Activated T-helper 1 cell treated with Interleukin-2 at 50 U/mL for 16 hours (primary cell): ENCODE measurements around the gene SSBP3.

Experiments
- DNase-seq: peaks from one replicate; pipeline ENCODE4 v3.0.0-alpha.2; 2020; ENCODE audit warnings: low read depth

Gene SSBP3

GRCh38 chr1:54305906-54306514 is 100.2 kb downstream of the SSBP3 start:
- DNase-seq = no peak

- DNase-seq = no peak
These were observed 101.7 kb downstream of the SSBP3 start for GRCh38 chr1:54304518-54304917.

- no peak for DNase-seq
These were observed 103.0 kb downstream of the SSBP3 start for GRCh38 chr1:54302951-54303843.

GRCh38 chr1:54302549-54302948 is 103.6 kb downstream of the SSBP3 start:
- no peak for DNase-seq

GRCh38 chr1:54301497-54301896 is 104.7 kb downstream of the SSBP3 start:
- no peak for DNase-seq

GRCh38 chr1:54300401-54300800 is 105.8 kb downstream of the SSBP3 start:
- no peak for DNase-seq

GRCh38 chr1:54299037-54299436 is 107.2 kb downstream of the SSBP3 start:
- no peak for DNase-seq

- no peak for DNase-seq
These were observed 107.7 kb downstream of the SSBP3 start for GRCh38 chr1:54298284-54299033.

GRCh38 chr1:54297596-54298283 is 108.5 kb downstream of the SSBP3 start:
- DNase-seq = no peak

GRCh38 chr1:54296666-54297065 is 109.5 kb downstream of the SSBP3 start:
- no peak for DNase-seq

GRCh38 chr1:54294887-54295286 is 111.3 kb downstream of the SSBP3 start:
- DNase-seq = no peak

- no peak for DNase-seq
These were observed 113.9 kb downstream of the SSBP3 start for GRCh38 chr1:54292002-54292911.

- DNase-seq = no peak
These were observed 114.8 kb downstream of the SSBP3 start for GRCh38 chr1:54291276-54292001.

- no peak for DNase-seq
These were observed 115.5 kb downstream of the SSBP3 start for GRCh38 chr1:54290506-54291184.

- no peak for DNase-seq
These were observed 116.4 kb downstream of the SSBP3 start for GRCh38 chr1:54289712-54290233.

- DNase-seq = no peak
These were observed 118.4 kb downstream of the SSBP3 start for GRCh38 chr1:54287801-54288211.

GRCh38 chr1:54287176-54287650 is 119.0 kb downstream of the SSBP3 start:
- peak; percentile 25 for DNase-seq

GRCh38 chr1:54285815-54286345 is 120.3 kb downstream of the SSBP3 start:
- no peak for DNase-seq
